ENCODE data around the gene KCTD18.

Gene KCTD18

DNA sequence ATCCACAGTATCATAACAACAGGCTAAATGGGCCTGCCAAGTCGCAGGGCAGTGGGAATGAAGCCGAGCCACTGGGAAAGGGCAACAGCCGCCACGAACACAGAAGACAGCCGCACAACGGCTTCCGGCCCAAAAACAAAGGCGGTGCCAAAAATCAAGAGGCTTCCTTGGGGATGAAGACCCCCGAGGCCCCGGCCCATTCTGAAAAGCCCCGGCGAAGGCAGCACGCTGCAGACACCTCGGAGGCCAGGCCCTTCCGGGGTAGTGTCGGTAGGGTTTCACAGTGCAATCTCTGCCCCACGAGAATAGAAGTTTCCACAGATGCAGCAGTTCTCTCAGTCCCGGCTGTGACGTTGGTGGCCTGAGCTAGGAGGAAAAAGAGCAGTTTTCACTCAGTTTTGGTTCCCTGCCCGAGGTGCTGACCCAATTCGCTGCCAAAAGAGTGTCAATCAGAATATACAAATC, 32.2 kb downstream of the KCTD18 start:
- peak overlapping the region in 1 of 2 donors; percentile 68 for H3K27ac ChIP-seq
- TF ChIP-seq, protein P1, sequence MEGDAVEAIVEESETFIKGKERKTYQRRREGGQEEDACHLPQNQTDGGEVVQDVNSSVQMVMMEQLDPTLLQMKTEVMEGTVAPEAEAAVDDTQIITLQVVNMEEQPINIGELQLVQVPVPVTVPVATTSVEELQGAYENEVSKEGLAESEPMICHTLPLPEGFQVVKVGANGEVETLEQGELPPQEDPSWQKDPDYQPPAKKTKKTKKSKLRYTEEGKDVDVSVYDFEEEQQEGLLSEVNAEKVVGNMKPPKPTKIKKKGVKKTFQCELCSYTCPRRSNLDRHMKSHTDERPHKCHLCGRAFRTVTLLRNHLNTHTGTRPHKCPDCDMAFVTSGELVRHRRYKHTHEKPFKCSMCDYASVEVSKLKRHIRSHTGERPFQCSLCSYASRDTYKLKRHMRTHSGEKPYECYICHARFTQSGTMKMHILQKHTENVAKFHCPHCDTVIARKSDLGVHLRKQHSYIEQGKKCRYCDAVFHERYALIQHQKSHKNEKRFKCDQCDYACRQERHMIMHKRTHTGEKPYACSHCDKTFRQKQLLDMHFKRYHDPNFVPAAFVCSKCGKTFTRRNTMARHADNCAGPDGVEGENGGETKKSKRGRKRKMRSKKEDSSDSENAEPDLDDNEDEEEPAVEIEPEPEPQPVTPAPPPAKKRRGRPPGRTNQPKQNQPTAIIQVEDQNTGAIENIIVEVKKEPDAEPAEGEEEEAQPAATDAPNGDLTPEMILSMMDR (IDR thresholded peaks at IDR 0.05) = no peak
- H3K4me3 ChIP-seq = peak overlapping the region; percentile 55
- peak; percentile 81 for DNase-seq (ENCODE audit: low spot score)

DNA sequence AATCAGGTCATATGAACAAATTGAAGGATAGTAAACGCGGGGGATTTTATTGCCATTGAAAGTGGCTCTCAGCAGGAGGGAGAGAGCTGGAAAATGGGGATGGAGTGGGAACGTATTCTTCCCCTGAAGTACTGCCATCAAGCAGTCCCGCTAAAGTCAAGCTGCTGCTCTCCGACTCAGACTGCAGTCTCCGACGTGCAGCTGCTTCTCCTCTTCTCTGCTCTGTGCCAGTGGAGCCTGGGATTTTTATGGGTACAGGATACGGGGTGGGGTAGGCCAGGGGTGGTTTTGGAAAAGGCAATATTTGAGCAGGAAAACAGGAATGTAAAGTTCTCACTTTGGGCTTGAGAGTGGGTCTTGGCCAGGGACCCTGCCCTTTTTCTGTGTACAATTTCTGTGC, 33.0 kb downstream of the KCTD18 start:
- H3K4me3 ChIP-seq = peak overlapping the region; percentile 33
- TF ChIP-seq, protein P1 (IDR thresholded peaks at IDR 0.05) = no peak
- no peak for DNase-seq (ENCODE audit: low spot score)
- peak overlapping the region in 1 of 2 donors; percentile 23 for H3K27ac ChIP-seq

DNA sequence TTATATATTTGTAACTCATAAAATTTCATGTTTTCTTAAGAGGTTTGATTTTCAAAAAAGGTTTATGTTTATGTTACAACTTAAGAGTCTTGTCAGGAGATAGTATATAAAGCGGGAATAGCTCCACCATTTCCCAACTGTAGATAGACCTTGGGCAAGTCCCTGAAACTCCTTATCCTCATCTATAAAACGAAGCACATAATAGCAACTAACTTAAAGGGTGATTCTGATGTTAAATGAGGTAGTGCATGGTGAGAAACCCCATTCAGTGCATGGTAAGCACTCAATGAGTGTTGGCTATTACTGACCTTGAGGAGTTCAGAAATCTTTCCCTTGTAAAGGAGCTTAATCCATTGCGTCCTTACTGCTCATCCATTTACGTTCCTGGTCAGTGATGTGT, 34.1 kb downstream of the KCTD18 start:
- Histone ChIP-seq H3K27ac (no peak overlapping the region), H3K4me3 (no peak overlapping the region)
- no peak for DNase-seq (ENCODE audit: low spot score)
- TF ChIP-seq, protein P1 (IDR thresholded peaks at IDR 0.05) = no peak

DNA sequence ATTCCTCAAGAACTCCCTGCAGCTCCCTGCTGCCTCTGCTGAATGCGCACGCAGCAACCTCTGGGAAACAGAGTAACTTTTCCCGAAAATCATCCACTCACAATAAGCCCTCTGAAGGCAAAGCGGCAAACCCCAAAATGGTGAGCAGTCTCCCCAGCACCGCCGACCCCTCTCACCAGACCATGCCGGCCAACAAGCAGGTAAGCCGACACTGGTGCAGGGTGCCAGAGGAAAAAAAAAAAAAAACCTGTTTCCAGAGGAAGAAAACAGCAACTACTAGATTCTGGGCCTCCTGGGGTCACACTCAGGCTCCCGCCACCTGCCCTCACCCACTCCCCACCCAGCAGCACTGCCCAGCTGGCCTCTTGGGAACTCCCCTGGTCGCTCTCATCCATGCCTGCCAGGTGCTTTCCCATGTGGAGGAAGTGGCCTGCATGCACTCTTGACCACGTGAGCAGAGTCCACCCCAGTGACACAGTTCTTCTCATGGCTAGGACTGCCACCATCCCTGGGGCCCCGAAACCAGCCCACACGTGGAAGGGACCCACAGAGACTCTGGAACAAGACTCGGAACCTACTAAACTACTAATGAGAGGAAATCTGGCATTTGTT, 36.9 kb downstream of the KCTD18 start:
- TF ChIP-seq, protein P1 (IDR thresholded peaks at IDR 0.05) = no peak
- Histone ChIP-seq H3K27ac (no peak overlapping the region), H3K4me3 (no peak overlapping the region)
- DNase-seq (ENCODE audit: low spot score) = no peak

DNA sequence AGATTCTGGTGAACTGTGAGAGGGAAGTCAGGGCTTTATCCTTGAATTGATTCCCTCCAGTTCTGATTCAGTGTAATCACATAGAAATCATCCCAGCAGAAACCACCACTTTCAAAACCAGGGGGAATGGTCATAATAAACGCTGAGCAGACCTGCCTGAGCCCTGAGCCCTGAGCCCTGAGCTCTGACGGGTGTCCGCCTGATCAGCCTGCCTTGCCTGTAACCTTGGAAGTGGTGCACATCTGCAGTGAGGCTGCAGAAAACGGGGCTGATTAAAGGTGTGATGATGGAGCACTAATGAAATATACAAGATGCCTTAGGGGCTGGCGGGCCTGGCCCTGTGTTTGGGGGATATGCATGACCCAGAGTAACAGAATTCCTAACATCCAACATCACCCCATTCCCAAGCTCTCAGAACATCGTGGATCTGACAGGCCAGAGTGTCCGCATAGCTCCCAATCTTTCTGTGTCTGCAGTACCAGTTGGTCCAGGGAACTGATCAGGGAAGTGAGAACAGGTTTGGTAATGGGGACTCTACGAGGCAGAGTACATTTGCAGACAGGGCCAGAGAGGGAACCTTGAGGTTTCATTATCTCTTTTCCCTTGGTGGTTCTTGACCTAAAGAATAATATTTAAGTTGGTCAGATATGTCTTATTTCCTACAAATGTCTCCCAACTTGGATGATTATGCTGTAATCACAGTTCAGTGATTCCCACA, 37.8 kb downstream of the KCTD18 start:
- no peak for DNase-seq (ENCODE audit: low spot score)
- TF ChIP-seq, protein P1 (IDR thresholded peaks at IDR 0.05) = no peak
- H3K27ac ChIP-seq = no peak overlapping the region
- H3K4me3 ChIP-seq = no peak overlapping the region

DNA sequence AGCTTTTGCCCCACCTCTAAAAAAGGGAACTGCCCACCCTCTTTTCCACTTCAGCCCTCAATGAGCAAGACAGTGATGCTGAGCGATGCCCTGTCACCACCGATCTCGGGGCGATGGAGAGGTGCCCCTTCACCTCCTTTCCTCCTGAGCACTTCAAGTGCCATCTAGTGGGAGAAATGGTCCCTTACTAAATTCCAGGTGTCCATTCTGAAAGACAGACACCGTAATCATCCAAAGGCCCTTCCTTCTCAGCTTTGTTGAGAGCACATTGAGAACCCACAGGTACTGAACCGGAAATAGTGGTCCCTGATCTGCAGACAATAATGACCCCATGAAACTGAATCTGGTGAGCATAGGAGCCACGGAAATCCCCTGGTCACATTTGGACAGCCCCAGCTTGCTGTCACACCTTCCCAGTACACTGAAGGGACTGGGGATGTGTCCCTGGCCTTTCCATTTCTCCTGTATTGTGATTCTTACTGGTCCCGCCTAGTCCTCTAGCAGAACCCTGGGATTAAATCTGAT, 38.5 kb downstream of the KCTD18 start:
- Histone ChIP-seq H3K4me3 (no peak overlapping the region), H3K27ac (no peak overlapping the region)
- TF ChIP-seq, protein P1 (IDR thresholded peaks at IDR 0.05) = peak; percentile 20
- DNase-seq (ENCODE audit: low spot score) = no peak

All from coronary artery (tissue), 2 donors.